Measurements from ENCODE around the gene ST6GALNAC6. TPM values are rescaled to one million over a fixed set of nuclear protein-coding genes. Genes with fewer than 3 reads are reported as not detected.
A peak's percentile ranks its signal among the peaks of the same experiment; 100 is the strongest.

Gene ST6GALNAC6
- total RNA-seq, 1 donor from 2014 or later: 32.6 TPM

GRCh38 chr9:127907867-127908659 is 8.7 kb upstream of the ST6GALNAC6 start:
- Mint-ChIP-seq H3K9me3 (no peaks in the 10 kb centered on the region), H3K27ac (no peak overlapping the region), H3K36me3 (peaks cover 5% of the 10 kb centered on the region), H3K4me1 (ENCODE audit: unreplicated experiment) (peaks cover 30% of the 10 kb centered on the region), H3K27me3 (no peaks in the 10 kb centered on the region), H3K4me3 (no peak overlapping the region)
- DNase-seq (ENCODE audit: extremely low spot score, unreplicated experiment): no peak
- TF ChIP-seq, protein P1, sequence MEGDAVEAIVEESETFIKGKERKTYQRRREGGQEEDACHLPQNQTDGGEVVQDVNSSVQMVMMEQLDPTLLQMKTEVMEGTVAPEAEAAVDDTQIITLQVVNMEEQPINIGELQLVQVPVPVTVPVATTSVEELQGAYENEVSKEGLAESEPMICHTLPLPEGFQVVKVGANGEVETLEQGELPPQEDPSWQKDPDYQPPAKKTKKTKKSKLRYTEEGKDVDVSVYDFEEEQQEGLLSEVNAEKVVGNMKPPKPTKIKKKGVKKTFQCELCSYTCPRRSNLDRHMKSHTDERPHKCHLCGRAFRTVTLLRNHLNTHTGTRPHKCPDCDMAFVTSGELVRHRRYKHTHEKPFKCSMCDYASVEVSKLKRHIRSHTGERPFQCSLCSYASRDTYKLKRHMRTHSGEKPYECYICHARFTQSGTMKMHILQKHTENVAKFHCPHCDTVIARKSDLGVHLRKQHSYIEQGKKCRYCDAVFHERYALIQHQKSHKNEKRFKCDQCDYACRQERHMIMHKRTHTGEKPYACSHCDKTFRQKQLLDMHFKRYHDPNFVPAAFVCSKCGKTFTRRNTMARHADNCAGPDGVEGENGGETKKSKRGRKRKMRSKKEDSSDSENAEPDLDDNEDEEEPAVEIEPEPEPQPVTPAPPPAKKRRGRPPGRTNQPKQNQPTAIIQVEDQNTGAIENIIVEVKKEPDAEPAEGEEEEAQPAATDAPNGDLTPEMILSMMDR (conservative IDR thresholded peaks at IDR 0.05): no peak

GRCh38 chr9:127905788-127906191 is 6.4 kb upstream of the ST6GALNAC6 start:
- no peak for DNase-seq (ENCODE audit: extremely low spot score, unreplicated experiment)
- Mint-ChIP-seq H3K27ac (no peak overlapping the region), H3K36me3 (peaks cover 2% of the 10 kb centered on the region), H3K9me3 (no peaks in the 10 kb centered on the region), H3K4me1 (ENCODE audit: unreplicated experiment) (peaks cover 29% of the 10 kb centered on the region), H3K27me3 (no peaks in the 10 kb centered on the region), H3K4me3 (no peak overlapping the region)
- TF ChIP-seq, protein P1 (conservative IDR thresholded peaks at IDR 0.05): no peak

DNA sequence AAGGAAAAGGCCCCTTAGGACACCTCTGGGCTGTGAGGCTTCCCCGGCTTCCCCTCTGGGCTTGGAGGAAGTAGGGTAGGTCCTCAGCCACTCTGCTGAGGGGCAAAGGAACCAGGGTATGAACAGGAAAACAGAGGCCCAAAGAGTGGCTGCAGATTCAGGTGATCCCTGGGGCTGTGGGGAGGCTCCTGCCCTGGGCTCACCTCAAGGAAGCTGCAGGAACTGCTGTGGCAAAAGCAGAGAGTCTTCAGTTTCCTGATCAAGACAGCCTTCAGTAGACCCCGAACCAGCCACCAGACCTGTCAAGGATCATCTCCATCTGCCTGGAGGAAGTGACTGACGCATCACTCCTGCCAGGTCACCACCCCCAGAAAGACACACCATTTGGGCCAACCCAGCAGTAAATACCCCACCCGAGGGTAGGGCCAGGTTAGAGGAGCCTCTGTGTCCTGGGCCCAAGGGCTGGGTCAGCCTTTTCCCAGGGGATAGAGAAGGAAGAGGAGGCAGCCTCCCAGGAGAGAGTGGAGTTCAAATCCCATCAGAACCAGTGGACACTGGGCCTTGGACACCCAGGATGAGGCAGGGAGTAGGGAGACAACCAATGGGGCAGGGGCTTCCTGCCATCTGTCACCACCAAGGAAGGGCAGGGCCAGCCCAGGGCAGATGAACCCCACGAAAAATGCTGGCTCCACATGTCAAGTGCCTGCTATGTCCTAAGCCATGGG is 5.8 kb upstream of the ST6GALNAC6 start:
- H3K9me3 Mint-ChIP-seq: no peaks in the 10 kb centered on the region
- no peaks in the 10 kb centered on the region for H3K36me3 Mint-ChIP-seq
- H3K4me3 Mint-ChIP-seq: no peak overlapping the region
- H3K27ac Mint-ChIP-seq: peak overlapping the region; percentile 62
- TF ChIP-seq, protein P1 (conservative IDR thresholded peaks at IDR 0.05): no peak
- no peak for DNase-seq (ENCODE audit: extremely low spot score, unreplicated experiment)
- no peaks in the 10 kb centered on the region for H3K27me3 Mint-ChIP-seq
- H3K4me1 Mint-ChIP-seq (ENCODE audit: unreplicated experiment): peaks cover 26% of the 10 kb centered on the region

- peak overlapping the region; percentile 72 for H3K27ac Mint-ChIP-seq
- no peak for DNase-seq (ENCODE audit: extremely low spot score, unreplicated experiment)
- H3K27me3 Mint-ChIP-seq: no peaks in the 10 kb centered on the region
- no peaks in the 10 kb centered on the region for H3K36me3 Mint-ChIP-seq
- no peaks in the 10 kb centered on the region for H3K9me3 Mint-ChIP-seq
- TF ChIP-seq, protein P1 (conservative IDR thresholded peaks at IDR 0.05): no peak
- H3K4me1 Mint-ChIP-seq (ENCODE audit: unreplicated experiment): peaks cover 26% of the 10 kb centered on the region
- peak overlapping the region; percentile 25 for H3K4me3 Mint-ChIP-seq
These were observed 5.2 kb upstream of the ST6GALNAC6 start for GRCh38 chr9:127904561-127905003.

- Mint-ChIP-seq H3K27me3 (no peaks in the 10 kb centered on the region), H3K9me3 (no peaks in the 10 kb centered on the region), H3K27ac (peak overlapping the region; percentile 72), H3K4me1 (ENCODE audit: unreplicated experiment) (peaks cover 26% of the 10 kb centered on the region), H3K4me3 (peak overlapping the region; percentile 25), H3K36me3 (no peaks in the 10 kb centered on the region)
- no peak for DNase-seq (ENCODE audit: extremely low spot score, unreplicated experiment)
- TF ChIP-seq, protein P1 (conservative IDR thresholded peaks at IDR 0.05): no peak
These were observed 4.4 kb upstream of the ST6GALNAC6 start for GRCh38 chr9:127903557-127904475.

Data from type B pancreatic cell (in vitro differentiated cells).